ENCODE data around the gene KRT38.
"Not testable (repeated sequence)": the region's sequence is repeated elsewhere in the genome, so short reads cannot be mapped to it uniquely, and the experiment has no call there.

Gene KRT38

GRCh38 chr17:41420134-41420533 lies 20.6 kb downstream of the KRT38 start:
- DNase-seq, result no peak

DNA sequence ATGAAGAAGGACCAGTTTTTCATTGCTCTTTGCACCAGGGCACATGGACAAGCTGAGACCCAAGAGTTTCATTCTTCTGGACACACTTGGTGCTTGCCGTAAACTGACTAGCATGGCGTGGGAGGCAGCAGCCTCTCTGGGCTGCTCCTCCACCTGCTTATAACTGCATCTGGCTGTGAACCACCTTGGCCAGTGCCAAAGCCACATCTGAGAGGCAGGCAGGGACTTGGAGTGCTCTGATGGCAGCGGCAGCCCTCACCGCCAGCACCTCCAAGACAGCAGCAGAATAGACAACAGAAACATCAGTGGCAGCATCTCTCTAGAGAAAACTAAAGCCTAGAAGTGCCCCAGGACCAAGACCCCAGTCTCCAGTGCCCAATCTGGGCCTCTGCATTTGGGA lies 21.1 kb downstream of the KRT38 start:
- no peak for DNase-seq

- no peak for DNase-seq
These were observed 22.5 kb downstream of the KRT38 start for GRCh38 chr17:41418116-41418860.

DNA sequence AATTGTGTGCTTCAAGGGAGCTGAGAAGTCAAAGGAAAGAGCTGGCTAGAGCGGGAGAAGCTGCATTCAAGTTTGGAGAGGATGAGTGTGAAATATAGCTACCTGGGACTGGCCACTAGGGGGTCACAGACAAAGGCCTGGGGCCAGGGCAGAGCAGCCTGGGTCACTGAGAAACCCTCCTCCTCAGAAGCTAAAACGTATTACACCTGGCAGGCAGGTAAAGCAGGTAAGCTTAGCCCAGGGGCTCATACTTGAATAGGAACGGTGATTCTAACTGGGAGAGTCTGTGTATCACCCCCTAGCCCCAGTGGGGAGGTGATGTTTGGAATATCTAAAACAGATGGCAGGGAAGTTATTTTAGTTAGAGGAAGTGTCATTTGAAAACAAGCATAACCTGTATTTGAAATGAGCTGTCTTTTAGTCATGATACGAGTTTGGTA lies 23.2 kb downstream of the KRT38 start:
- DNase-seq, result no peak

- no peak for DNase-seq
These were observed 23.7 kb downstream of the KRT38 start for GRCh38 chr17:41417127-41417526.

- no peak for DNase-seq
These were observed 24.3 kb downstream of the KRT38 start for GRCh38 chr17:41416479-41416878.

DNA sequence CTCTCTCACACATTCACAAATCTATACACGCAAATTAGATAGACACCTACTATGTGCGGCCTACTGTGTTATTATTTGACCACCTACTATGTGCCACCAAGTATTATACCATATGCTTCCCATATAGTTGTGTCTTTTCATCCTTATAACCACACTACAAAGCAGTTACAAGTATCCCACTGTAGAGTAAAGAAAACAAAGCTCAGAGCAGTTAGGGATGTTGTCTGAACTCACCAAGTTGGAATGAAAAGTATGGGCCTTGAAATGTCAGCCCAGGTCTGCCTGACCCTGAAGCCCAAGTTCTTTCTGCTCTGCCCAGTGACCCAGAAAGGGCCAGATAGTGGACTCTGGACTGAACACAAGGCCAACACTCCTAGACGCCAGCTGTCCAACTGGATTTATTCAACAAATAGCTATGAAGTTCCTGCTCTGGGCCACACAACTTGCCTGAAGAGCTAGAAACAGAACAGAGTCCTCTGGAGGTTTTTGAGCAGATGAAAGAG lies 24.9 kb downstream of the KRT38 start:
- DNase-seq, result no peak

DNA sequence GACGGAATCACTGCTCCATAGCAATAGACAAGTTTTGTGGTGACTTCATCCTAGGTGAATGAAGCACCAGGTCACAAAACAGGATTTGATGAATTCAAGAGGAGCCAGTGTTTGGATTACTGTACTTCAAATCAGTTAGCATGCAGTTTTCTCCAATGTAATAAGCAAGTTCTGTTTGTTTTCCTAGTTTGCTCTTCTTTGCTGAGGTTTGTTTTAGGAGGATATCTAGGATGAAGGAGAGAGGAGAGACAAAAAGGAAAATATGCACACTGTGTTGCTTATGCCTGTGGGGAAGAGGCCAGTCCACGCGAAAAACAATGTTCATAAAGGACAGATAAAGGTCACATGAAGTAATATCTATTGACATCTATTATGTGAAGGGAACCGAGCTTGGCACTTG lies 25.4 kb downstream of the KRT38 start:
- no peak for DNase-seq

DNA sequence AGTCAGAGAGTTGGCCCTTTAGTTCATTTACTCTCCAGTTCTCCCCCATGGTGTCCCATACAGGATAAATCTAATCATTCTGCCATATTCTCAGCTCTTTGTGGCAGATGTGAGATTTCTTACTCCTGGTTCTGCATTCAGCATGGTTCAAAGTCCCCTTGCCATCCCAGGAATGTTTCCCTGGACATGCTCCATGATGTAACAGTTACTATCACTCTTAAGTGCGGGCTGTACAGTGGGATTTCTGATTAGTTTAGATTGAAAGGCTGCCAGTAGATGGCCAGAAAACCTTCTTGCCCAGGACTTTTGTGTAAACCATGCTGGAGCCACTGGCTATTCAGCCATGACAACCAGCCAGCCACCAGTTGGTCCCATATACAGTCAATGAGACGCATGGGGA lies 26.8 kb downstream of the KRT38 start:
- no peak for DNase-seq

DNA sequence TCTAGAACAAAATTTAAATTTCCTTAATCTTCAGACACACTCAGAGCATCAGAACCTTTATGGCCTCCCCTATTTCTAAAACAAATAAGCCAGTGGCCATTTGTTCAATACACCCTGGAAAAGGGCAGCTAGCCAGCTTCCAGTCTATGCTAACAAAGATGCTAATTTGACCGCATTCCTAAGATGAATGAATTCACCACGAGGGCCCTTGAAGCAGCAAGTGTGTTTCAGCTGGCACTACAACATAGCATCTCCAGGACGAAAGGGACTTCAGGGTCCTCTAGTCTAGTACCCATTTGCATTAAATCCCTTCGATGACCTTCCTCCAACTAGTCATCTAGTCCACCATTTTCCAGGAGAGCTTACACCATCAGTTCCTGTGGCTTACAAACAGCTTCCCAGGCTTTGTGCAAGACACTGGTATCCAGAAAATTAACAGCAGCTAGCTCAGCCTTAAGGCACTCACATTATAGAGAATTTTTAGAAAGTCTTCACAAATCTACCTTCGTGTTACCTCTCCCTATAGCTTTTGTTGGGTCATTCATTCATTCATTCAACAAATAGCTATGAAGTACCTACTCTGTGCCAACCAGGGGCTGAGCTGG lies 27.3 kb downstream of the KRT38 start:
- no peak for DNase-seq

DNA sequence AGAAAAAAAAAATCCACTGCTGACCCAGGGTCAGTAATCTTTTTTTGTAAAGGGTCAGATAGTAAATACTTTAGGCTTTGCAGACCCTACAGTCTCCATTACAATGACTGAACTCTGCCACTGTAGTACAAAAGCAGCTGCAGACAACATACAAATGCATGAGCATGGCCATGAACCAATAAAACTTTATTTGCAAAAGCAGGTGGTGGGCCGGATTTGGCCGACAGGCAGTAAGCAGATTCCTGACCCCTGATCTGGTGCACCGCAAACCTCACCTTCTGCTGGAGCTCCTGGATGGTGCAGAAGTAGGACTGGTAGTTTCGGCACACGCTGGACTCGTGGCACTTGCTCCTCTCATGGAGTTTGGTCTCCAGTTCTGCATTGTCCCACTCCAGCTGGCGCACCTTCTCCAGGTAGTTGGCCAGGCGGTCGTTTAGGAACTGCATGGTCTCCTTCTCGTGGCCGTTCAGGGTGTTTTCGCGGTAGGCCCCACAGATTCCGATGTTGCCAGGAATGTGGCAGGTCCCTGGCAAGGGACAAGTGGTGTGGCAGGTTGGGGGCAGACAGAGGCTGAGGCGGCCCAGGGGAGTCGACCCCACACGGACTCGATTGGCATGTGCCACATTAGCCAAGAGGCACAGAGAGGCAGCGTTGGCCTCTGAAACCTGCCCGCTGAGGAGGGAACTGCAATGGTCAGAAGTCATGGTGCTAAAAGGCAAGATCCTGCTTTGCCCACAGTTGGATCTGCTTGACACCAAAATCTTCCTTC lies 29.5 kb downstream of the KRT38 start:
- DNase-seq, result no peak

DNA sequence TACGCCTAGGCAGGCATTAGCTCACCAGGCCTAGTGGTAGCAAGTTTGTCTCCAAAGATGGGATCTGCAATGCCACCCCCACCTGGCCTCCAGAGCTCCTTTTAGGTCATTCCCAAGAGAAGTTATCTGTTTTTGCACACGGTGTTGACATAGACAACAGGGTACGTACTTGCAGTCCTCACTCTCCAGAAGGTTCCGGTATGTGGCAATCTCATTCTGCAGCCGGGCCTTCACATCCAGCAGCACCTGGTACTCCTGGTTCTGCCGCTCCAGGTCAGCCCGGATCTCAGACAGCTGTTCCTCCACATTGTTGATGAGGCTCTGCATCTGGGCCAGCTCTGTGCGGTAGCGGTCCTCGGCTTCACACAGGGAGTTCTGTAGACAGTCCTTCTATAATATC lies 33.6 kb downstream of the KRT38 start:
- no peak for DNase-seq

DNA sequence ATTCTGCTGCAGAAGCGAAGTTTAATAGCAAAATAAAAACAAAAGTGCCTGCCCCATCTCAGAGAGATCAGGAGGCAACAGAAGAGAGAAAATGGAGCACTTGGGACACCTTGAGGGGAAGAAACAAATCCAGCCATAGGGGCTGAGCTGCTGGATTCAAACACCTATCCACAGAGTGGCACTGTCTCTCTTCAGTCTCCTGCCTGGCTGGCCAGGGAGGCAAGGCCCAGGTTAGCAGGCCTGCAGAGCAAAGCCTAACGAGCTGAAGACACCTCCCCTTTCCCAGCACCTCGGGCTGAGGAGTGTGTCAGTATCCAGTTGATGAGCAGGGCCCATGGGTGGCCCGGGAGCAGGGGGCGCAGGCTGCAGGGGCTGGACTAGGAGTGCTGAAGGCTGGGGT lies 34.6 kb downstream of the KRT38 start:
- DNase-seq, result no peak

DNA sequence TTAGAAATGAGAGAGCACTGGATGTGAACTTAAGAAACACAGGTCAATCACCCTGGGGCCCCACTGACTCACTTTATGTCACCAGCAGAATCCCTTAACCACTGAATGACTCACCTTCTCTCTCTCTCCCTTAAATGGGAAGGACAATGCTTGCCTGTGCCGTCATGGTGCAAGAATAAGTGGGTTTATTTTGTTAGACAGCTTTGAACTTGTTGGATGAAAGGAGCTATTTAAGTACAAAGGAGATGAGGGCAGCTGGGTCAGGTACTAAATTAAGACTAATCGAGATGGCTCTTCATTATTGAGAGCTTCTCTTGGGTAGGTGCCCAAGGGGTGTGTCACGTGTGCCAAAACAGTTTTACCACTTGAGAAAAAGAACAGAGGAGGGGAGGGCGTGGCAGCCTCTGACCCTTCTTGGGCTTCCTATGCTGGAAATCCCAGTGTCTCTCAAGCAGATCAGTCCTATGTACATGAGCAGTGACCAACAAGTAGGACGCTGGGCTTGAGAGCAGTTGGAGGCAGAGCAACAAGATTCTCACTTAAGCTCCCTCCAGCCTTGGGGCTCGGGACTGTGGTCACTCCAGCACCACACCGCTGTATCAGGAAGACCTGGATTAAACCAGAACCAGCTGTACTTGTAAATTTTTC lies 36.6 kb downstream of the KRT38 start:
- DNase-seq, result no peak

GRCh38 chr17:41403404-41404023 lies 37.3 kb downstream of the KRT38 start:
- DNase-seq, result no peak

- DNase-seq, result no peak
These were observed 38.6 kb downstream of the KRT38 start for GRCh38 chr17:41402161-41402560.

DNA sequence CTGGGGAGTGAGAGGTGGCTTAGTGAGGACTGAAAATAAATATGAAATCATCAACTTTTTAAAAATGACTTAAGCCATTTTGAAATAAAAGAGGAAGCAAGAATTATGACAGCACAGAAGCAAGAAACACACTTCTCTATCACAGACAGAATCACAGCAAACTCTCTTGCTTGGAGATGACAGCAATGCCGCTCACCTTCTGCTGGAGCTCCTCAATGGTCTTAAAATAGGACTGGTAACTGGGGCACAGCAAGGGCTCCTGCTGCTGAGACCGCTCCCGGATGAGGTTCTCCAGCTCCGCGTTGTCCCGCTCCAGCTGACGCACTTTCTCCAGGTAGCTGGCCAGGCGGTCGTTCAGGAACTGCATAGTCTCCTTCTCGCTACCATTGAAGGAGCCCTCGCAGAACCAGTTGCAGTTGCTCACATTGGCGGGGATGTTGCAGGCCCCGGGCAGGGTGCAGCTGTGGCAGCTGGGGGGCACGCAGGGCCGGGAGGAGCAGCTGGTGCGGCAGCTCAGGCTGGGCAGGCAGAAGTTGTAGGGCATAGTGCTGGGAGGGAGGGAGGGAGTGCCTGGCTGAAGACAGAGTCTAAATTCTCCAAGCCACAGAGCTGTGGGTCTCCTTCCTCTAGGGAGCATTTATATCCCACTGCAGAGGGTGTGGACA lies 43.7 kb downstream of the KRT38 start, which contains the start of gene KRT31:
Gene KRT31 (minus strand): TSS at position 613 of the 665 bp plus-strand sequence. CDS start 69 bp downstream, at position 544.
- peak; percentile 48 for DNase-seq

- DNase-seq, result no peak
These were observed 44.4 kb downstream of the KRT38 start for GRCh38 chr17:41396340-41396739.

- no peak for DNase-seq
These were observed 45.2 kb downstream of the KRT38 start for GRCh38 chr17:41395611-41396010.

DNA sequence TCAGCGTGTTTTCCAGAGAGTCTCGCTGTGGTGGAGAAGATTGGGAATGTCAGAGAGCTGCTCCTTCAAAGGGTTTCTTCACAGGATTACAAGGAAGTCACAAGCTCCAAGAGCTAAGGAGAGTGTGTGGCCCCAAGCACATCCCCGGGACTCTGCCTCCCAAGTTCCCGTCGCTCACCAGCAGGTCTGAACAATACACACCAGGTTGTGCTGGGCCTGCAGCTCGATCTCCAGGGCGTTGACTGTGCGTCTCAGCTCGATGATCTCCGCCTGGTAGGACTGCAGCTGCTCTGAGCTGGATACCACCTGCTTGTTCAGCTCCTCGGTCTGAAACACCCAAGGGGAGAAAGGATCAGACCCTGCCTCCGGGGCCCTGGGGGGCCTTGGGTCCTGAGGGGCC lies 45.7 kb downstream of the KRT38 start:
- not testable (repeated sequence) for DNase-seq

- DNase-seq, result no peak
These were observed 46.4 kb downstream of the KRT38 start for GRCh38 chr17:41394254-41394996.

All from right forelimb (tissue), 1 donor.